Mononuclear cell (primary cell): Measurements from ENCODE around the gene RGS19. TPM values are rescaled to one million over a fixed set of nuclear protein-coding genes. Genes with fewer than 3 reads are reported as not detected.

Experiments used
- H3K27me3 ChIP-seq: 2 replicates; pipeline ENCODE4 v1.6.0; 2011; ENCODE audit warnings: low read length, control low read depth; ENCODE audit not compliant: insufficient read depth
- H3K4me1 ChIP-seq: 2 replicates; pipeline ENCODE4 v1.5.1; 2011; ENCODE audit warnings: mild to moderate bottlenecking, low read length, control low read depth; ENCODE audit not compliant: insufficient read depth
- H3K4me3 ChIP-seq: 2 replicates; pipeline ENCODE4 v1.5.1; 2011; ENCODE audit warnings: mild to moderate bottlenecking, low read length, moderate library complexity
- H3K9me3 ChIP-seq: 2 replicates; pipeline ENCODE4 v1.5.1; 2011; ENCODE audit warnings: low read depth, mild to moderate bottlenecking, control low read depth, low read length
- total RNA-seq: library from RNA; depleted of rRNA; stranded (reverse); fragments of >200 nt; gene quantifications from one replicate; pipeline ENCODE4 v1.2.3, GENCODE V29; 2012

Gene RGS19
- total RNA-seq, 1 donor, result 33.6 TPM

GRCh38 chr20:64112691-64113443 lies 33.5 kb upstream of the RGS19 start:
- no peaks in the 10 kb centered on the region for H3K27me3 ChIP-seq
- no peaks in the 10 kb centered on the region for H3K9me3 ChIP-seq
- peaks cover 1% of the 10 kb centered on the region for H3K4me1 ChIP-seq

GRCh38 chr20:64111841-64112641 lies 32.7 kb upstream of the RGS19 start:
- peaks cover 9% of the 10 kb centered on the region for H3K4me1 ChIP-seq
- no peaks in the 10 kb centered on the region for H3K9me3 ChIP-seq
- H3K4me3 ChIP-seq, result no peak overlapping the region
- no peaks in the 10 kb centered on the region for H3K27me3 ChIP-seq

More at GRCh38 chr20:64112691-64113443, 33.5 kb upstream of the RGS19 start:
- H3K4me3 ChIP-seq, result no peak overlapping the region

GRCh38 chr20:64110411-64111068 lies 31.2 kb upstream of the RGS19 start:
- no peaks in the 10 kb centered on the region for H3K27me3 ChIP-seq
- no peak overlapping the region for H3K4me3 ChIP-seq
- no peaks in the 10 kb centered on the region for H3K9me3 ChIP-seq
- peaks cover 10% of the 10 kb centered on the region for H3K4me1 ChIP-seq

GRCh38 chr20:64109831-64110391 lies 30.6 kb upstream of the RGS19 start:
- H3K9me3 ChIP-seq, result no peaks in the 10 kb centered on the region
- no peak overlapping the region for H3K4me3 ChIP-seq
- peaks cover 10% of the 10 kb centered on the region for H3K4me1 ChIP-seq
- no peaks in the 10 kb centered on the region for H3K27me3 ChIP-seq

GRCh38 chr20:64108731-64109681 lies 29.7 kb upstream of the RGS19 start:
- no peaks in the 10 kb centered on the region for H3K9me3 ChIP-seq
- H3K4me3 ChIP-seq, result no peak overlapping the region
- peaks cover 10% of the 10 kb centered on the region for H3K4me1 ChIP-seq
- no peaks in the 10 kb centered on the region for H3K27me3 ChIP-seq

- H3K4me1 ChIP-seq, result peaks cover 10% of the 10 kb centered on the region
- no peaks in the 10 kb centered on the region for H3K9me3 ChIP-seq
- no peak overlapping the region for H3K4me3 ChIP-seq
- H3K27me3 ChIP-seq, result peaks cover 3% of the 10 kb centered on the region
Measured at GRCh38 chr20:64107736-64108457, 28.6 kb upstream of the RGS19 start.

- no peak within 1 kb of the TSS for H3K4me3 ChIP-seq
- no peaks in the 10 kb centered on the region for H3K9me3 ChIP-seq
- peaks cover 5% of the 10 kb centered on the region for H3K27me3 ChIP-seq
- peaks cover 10% of the 10 kb centered on the region for H3K4me1 ChIP-seq
Measured at GRCh38 chr20:64106981-64107735, 27.8 kb upstream of the RGS19 start, which contains the start of gene NPBWR2. Gene NPBWR2, minus strand, starts transcription at chr20:64107565. Its CDS starts 734 bp downstream, at chr20:64106831.

GRCh38 chr20:64106435-64106961 lies 27.2 kb upstream of the RGS19 start:
- Histone ChIP-seq H3K9me3 (no peaks in the 10 kb centered on the region), H3K27me3 (peaks cover 10% of the 10 kb centered on the region), H3K4me1 (peaks cover 16% of the 10 kb centered on the region), H3K4me3 (no peak overlapping the region)

GRCh38 chr20:64105846-64106434 lies 26.6 kb upstream of the RGS19 start:
- Histone ChIP-seq H3K4me3 (no peak overlapping the region), H3K9me3 (no peaks in the 10 kb centered on the region), H3K27me3 (peaks cover 16% of the 10 kb centered on the region), H3K4me1 (peaks cover 21% of the 10 kb centered on the region)

- Histone ChIP-seq H3K4me3 (no peak overlapping the region), H3K27me3 (peaks cover 17% of the 10 kb centered on the region), H3K9me3 (no peaks in the 10 kb centered on the region), H3K4me1 (peaks cover 26% of the 10 kb centered on the region)
Measured at GRCh38 chr20:64104667-64105451, 25.5 kb upstream of the RGS19 start.

GRCh38 chr20:64103871-64104666 lies 24.8 kb upstream of the RGS19 start:
- Histone ChIP-seq H3K4me1 (peaks cover 26% of the 10 kb centered on the region), H3K27me3 (peaks cover 17% of the 10 kb centered on the region), H3K4me3 (no peak overlapping the region), H3K9me3 (no peaks in the 10 kb centered on the region)
